DMS114 treated with DMSO at 0.1 percent for 48 hours (cell line): ENCODE results near the gene ANGPTL2.

Source experiments
- DNase-seq: peaks from one replicate; lab custom pipeline; 2025; ENCODE audit not compliant: unreplicated experiment; lab: John Stamatoyannopoulos, UW

The ANGPTL2 gene

DNA sequence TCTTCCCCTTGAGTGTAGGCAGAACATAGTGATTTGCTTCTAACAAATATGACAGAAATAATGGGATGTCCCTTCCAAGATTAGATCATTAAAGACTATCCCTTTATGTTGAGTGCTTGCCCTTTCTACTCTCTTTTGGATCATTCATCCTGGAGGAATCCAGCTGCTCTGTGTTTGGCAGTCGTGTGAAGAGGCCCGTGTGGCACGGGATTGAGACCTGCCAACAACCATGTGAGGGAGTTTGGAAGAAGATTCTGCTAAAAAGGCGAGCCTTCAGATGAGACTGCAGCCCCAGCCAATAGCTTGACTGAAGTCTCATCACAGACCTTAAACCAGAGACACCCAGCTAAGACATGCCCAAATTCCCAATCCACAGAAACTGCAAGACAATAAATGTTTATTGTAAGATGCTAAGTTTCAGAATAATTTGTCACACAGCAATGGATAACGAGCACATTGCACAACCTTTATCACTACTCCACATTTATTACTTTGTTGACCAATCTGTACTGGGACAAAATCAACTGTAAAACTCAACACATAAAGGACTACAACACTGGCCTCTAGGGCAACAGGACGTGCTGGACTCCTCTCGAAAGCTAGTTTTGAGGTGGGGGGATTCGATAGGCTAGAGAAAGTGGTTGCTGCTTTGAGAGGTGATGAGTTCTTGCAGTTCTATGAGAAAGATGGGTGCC lies 42.8 kb downstream of the ANGPTL2 start:
- no peak for DNase-seq

DNA sequence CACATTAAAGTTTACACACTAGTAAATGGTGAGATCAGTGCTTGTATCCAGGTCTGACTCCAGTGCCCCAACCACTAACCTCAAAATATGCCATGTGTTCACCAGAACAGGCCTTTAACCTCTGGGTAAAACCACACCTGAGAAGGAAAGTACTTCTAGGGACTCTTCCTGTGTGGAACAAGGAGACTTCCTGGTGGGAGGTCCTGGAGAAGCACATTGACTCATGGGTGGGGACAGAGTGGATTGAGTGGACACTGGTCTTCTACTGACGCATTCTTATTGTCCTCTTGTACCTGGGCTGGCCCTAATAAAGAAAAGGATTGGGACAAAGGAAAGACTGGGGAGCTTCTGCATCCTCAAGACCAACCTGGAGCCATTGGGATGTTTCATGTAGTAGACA lies 43.4 kb downstream of the ANGPTL2 start:
- no peak for DNase-seq

DNA sequence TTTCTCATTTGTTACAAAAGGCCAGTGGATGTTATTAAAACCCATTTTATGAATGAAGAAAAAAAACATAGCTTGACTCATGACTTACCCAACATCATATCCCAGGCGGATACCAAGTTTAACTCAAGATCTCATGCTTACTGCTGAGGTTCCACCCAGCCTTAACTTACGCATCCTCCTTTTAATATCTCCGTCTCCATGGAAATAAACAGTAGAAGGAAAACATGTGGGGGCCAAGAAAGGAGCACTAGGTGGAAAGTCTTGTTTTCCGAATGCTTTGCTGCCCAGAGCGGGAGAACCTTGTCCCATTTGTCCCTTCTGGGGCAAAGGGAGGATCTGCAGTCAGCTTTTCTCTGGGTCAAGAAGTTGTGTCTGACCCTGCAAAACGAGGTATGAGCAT lies 44.1 kb downstream of the ANGPTL2 start:
- DNase-seq: no peak

DNA sequence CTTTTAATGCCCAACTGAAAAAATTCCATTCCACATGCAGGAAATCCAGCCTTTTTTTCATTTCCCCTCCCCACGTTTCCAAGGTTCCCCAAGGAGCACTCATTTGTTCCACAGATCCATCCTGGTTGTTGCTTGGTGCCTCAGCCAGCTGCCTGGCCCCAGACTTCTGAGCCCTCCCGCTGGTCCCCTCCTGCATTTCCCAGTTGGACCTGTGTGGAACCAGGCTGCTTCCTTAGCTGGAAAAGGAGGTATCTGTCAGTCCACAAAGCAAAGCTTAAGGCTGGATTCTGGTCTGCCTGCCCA lies 44.8 kb downstream of the ANGPTL2 start:
- DNase-seq: no peak

DNA sequence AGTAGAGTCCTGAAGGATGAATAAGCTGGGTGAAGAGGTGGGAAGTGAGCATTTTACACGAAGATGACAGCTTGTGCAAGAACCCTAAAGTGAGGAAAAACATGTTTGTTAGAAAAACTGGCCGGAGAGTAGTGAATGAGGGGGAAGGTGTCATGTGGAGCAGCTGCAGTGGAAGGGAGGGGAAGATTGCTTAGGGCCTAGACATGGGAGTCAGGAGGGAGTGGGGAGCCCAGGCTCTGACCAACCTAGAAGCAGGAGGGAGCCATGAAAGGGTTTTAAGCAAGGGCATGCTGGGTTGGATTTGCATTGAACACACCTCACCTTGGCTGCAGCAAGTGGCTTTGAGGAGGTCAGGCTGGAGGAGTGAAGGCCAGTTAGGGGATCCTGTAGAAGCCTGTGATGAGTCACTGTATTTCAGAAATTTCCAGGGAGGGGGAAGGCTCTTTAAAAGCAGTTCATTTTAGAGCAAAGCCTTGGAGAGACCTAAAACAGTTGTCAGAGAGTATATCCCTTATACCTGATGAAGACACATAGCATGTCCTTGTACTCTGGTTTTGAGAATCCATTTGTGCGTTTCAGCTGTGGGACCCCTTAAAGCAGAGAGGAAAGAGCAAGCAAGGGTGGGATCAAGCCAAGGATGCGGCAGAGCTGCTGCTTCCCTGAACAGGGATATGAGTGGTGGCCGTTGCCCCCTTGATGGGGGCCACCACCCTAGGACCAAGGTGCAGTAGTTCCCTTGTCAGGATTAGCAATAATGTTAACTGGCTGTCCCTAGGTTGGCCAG lies 45.4 kb downstream of the ANGPTL2 start:
- no peak for DNase-seq

DNA sequence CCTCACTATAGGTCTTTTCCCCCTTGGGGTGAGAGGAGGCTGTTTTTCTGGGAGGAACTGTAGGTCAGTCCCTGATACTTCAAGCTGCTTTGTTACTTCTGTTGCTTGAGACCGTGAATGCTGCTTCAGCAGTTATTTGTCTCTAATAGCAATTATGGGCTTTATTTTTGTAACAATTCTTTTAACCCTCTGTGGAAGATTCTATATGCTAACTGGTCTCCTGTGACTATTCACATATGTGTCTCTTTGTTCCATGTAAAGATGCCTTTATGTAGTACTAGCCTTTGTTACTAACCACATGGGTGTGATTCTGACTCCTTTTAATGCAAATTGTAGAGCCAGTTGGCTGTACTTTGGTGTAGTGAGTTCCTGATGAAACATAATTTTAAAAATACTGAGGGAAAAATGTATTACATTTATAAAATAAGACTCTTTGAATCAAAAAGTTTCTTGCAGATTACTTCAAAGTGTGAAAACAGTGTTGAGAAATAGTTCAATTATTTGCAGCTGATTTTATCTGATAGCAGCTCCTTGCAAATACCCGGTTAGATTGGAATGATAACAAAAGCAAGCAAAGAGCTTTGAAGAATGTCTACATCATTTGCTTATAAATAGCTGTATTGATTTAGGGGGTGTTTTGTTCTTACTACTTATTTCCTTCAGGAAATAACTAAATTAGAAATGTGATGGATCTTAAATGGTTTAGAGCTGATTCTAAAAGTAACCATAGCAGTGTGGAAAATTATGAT lies 46.6 kb downstream of the ANGPTL2 start:
- DNase-seq: no peak

DNA sequence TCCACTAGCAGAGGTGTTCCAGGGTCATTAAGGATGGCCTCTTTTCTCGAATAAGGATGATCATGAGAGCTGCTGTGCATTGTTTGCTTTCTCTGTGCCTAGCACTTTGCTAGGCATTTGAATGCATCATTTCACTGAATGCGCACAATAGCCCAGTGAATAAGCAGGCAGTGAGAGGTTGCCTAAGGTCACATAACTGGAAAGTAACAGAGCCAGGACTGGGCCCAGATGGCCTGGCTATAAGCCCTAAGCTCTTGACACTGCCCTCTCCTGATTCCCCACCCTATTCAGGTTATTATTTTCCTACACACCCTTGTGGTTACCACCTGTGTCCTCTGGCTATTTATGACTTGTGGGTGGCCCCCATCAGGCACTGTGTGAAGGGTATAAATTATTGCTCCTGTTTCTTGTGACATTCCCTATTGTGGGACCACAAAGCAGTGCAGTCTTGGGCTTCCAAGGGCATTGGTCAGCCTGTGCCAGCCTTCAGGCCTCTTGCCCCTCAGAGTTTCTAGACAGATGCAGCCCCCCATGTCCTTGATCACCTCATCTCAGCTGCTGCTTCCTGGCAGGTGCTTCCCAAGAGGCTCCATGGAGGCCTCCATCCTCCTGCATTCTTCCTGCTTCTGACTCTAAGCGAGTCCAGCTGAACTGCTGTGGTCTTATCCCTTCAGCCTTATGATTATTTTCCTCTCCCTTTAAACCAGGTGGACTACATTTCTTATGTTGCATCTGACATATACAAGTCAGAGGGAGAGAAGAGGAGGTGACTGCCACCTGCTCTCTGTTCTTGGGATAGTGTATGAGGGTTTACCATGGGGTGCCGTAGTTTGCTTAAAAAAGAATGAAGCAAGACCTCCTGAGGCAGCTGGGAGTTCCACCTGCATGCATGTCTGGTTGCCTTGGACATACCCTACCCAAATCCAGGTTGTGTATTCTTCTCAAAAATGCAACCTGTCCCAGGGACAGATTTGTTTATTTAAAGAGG lies 47.6 kb downstream of the ANGPTL2 start:
- DNase-seq: no peak

DNA sequence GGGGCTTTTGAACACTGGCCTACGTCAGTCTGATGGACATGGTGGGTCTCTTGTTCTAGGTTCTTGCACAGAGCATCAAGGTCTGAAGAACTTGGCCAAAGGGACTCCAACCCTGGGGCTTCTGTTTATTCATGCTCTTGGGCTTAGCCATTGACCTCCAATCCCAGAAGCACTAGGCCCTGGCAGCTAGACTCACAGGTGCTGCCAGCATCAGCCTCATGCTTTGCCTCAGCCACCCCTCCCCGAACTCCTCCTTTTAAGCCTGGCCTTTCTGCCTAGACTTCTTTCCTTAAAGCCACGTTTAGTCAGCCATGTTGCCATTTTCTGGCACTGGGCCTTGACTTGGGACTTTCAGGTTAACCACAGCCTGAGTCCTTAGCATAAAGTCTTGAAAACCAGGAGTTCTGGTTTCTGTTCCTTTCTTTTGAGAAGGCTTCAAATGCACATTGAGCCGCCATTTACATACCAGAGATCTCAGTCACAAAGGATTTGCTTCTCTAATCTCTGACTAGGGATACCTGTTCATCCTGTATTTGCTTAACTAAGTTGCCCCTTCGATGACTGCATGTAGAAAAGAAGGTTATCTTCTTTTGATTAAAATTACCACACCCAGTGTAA lies 54.7 kb downstream of the ANGPTL2 start:
- DNase-seq: no peak

DNA sequence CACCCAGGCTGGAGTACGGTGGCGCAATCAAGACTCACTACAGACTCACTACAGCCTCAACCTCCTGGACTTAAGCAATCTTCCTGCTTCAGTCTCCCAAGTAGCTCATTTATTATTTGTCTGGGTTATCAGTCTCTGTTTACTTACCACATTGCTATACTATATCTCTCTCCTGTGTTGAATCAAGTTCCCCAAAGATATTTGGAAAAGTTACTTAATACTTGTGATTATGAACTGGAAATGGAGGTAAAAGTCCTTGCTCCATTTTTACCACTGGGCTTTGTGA lies 55.6 kb downstream of the ANGPTL2 start:
- DNase-seq: no peak

DNA sequence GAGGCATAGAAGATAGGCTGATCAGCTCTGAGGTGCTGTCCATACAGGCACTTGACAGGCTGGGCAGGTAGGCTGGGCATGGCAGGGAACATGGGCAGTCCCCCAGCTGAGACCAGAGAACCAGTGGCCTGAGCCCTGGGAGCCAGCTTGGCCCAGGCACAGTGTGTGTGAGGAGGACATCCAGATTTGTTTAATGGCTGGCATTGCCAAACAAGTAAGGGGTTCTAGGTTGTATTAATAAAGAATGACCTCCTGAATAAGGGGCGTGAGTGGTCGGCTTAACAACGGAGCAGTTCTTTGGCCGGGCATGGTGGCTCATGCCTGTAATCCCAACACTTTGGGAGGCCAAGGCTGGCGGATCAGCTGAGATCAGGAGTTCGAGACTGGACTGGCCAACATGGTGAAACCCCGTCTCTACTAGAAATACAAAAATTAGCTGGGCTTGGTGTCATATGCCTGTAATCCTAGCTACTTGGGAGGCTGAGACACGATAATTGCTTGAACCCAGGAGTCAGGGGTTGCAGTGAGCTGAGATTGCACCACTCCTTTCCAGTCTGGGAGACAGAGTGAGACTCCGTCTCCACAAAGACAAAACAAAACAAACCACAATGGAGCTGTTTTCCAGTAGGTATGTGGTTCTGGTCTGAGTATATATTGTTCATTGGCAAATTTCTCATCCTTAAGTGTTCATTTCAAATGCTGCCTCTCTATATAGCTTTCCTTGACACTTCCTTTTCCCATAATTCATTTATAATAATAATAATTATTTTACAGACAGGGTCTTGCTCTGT lies 56.2 kb downstream of the ANGPTL2 start:
- no peak for DNase-seq

DNA sequence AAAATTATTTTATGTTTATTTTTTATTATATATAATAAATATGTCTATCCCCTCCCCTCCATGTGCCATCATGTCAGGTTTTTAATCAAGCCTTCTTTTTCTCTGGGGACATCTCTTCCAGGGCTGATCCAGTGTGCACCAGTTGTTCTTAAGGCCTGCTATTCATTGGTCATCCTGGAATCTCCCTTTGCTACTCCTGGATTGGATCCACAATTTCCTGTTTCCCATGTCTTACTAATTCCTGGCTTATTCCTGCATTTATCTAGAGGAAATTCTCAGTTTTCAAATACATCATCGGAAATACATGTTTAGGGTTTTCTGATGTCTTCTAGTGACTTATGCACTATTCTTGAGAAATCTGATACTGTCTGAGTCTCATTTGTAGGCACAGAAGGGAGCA lies 56.8 kb downstream of the ANGPTL2 start:
- no peak for DNase-seq

DNA sequence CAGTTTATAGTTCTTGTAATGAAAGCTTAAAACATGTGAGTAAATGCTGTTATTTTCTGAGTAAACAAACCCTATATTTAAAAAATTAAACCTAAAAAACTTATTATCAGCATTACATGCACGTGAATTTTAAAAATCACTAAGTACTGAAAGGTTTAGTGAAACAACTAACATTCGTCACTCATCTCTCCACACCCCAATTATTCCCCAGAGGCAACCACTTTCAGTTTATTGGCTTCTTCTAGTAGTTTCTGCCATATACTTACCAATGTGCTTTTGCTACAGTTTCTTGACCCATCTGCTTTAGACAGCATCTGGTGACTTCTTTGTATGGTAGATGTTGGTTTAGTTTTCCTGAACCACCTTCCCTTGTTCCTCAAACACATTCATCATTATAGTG lies 58.1 kb downstream of the ANGPTL2 start:
- DNase-seq: no peak

DNA sequence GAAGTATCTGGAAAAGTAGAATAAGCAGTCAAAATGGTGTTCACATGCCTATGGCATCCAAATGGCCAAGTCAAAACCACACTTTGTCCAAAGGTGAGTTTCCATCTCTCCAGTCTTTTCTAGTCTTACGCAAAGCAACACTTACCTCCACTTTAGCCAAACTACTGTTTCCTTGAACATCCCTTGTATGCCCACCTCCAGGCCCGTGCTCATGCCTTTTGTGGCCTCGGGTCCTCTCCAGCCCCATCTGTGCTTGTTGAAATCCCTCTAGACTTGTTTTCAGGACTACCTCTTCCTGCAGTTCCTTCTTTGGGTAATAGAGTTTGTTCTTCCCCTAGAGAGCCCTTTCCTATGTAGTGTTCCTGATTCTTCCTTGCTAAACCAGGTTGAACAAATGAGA lies 61.0 kb downstream of the ANGPTL2 start:
- no peak for DNase-seq

DNA sequence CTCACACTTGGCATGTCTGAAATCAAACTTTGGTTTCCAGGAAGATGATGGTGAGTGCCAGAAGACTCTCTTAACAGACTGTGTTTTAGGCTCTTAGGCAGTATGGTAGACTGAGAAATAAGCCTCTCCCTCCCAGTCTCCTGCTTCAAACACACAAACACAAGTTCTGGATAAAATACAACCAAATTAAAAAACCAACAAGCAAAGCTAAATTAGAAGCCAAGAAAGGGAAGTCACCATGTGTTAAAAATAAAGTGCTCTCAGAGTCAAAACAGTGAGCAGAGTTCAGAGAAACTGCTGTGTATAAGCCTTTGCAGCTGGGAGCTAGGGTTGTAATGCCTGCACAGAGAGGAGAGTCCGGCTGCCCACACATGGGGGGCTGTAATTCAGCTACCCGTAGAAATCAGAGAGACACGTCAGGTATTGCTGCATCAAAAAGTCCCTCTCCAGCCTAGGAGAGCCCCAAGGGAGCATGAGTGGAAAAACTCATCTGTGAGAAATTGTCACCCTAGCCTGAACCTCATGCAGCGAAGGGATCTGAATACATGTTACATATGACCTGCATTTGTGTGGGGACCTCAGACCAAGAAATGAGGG lies 62.6 kb downstream of the ANGPTL2 start:
- DNase-seq: no peak

DNA sequence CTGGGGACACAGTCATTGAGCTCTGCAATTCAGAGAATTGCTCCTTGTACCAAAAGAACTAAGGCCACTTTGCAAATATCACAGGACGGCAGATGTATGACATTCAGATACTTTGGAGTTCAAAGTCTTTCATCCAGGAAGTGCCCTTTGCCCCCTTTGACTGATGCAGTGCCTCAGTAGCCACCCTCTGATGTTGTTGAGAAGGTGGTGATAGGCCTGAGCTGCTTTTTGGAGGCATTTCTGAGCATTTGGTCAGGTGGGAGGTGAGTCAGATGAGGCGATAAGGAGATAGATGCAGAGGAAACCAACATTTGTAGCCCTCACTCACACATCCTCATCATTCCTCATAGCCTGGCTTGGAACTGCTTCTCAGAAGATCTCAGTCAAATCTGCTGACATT lies 63.4 kb downstream of the ANGPTL2 start:
- no peak for DNase-seq

DNA sequence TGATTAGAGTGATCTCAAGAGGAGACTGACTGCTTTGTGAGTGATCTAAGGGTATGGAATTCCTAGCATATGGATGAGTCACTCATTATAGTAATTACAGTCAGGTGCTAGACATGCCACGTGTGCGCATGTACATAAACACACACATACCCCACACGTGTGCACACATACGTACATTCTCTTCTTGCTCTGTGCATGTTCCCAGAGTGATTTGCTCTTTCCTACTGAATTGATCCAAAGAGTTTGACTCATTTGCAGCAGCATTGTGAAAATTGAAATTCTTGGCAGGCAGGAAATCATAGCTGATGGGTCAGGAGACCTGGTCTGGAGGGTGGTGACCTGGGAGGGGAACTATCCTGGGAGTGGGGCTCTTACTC lies 63.8 kb downstream of the ANGPTL2 start:
- DNase-seq: no peak

DNA sequence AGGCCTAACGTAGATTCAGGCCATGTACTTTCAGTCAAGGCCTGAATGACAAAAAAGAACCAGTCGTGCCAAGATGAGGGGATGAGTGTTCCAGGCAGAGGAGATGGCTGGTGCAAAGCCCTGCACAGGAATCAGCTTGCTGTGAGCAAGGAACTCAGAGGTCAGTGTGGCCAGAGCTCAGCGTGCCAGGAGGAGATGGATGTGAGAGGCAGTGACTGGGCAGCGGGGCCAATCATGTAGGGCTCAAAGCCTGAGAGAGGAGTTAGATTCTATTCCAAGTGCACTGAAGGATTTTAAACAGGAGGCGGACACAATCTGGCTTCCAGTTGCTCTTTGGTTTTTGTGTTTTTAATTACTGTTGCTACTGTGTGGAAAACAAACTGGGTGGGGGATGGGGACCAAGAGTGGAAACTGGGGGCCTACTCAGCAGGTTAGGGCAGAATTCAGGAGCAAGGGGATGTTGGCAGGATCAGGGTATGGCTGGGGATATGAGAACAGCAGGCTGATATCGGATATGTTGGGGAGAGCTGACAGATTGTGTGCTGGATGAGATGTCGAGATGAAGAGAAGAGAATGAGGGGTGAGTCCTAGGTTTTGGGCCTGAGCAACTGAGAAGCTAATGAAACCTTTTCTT lies 64.3 kb downstream of the ANGPTL2 start:
- no peak for DNase-seq

DNA sequence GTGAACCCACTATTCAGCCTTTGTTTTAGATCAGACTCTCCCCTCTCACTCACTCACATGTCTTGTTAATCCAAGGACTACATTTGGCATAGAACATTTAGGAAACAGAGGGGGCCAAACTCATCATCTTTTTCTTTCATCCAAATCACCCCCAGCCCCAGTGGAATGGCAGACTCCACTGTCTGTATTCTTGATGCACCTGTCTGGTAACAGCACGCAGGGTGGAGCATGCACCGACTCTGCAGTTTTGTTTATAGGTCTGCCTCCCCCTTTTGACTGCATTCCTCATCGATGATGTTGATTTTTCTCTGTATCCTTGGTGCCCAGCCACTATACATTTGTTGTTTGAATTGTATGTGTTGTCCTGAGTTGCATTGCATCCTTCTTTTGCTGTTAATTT lies 66.0 kb downstream of the ANGPTL2 start:
- DNase-seq: no peak

DNA sequence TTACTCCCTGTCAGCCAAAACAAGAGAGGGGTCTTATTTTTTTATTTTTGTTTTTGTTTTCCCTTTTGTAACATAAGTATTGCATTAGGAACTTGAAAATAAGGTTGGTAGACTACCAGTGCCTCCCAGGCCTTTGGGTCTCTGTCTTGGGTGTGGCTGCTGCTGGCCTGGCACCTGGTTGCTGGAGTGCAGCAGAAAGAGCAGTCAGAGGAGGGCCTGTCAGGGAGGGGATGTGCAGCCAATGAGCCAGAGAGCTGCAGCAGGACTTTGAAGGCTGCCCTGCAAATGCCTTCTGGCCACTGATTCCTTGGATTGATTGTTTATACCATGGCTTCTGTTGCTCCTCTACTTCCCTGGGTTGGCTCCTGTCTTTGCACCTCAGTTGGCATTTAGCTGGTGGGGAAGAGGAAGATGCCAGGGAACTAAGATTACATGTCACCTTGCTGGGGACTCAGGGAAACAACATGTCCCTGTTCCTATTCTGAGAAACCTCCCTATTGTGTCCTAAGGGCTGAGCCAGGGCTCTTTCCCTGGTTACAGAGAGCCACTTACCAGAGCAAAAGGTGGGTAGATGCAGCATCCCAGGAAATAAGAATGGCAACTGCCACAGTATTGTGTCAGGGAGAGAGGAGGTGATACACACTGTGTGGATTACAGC lies 66.6 kb downstream of the ANGPTL2 start:
- no peak for DNase-seq
